Stimulated activated memory B cell treated with anti-CD40 and anti-IgM and Interleukin-4, amounts not matched to agents 10 μg/mL and 1 μg/mL and 100 μg/mL, for 72 hours (primary cell): ENCODE measurements around the gene FOXO1.

Experiments used
- ATAC-seq: fragments of 150-1000 bp; cut with Tn5 transposase; 2 replicates; pipeline ENCODE4 v1.10.0; 2021
- H3K27ac Mint-ChIP-seq: one replicate; pipeline ENCODE4 v1.8.0; 2022; ENCODE audit warnings: mild to moderate bottlenecking, mixed read lengths
- H3K27me3 Mint-ChIP-seq: one replicate; pipeline ENCODE4 v1.8.0; 2022; ENCODE audit warnings: mixed read lengths
- H3K36me3 Mint-ChIP-seq: one replicate; pipeline ENCODE4 v1.8.0; 2022; ENCODE audit warnings: mixed read lengths
- H3K4me1 Mint-ChIP-seq: one replicate; pipeline ENCODE4 v1.8.0; 2022; ENCODE audit warnings: mixed read lengths
- H3K4me3 Mint-ChIP-seq: one replicate; pipeline ENCODE4 v1.8.0; 2022; ENCODE audit warnings: mild to moderate bottlenecking, moderate library complexity, mixed read lengths
- H3K9me3 Mint-ChIP-seq: one replicate; pipeline ENCODE4 v1.8.0; 2022; ENCODE audit warnings: mixed read lengths

The FOXO1 gene

DNA sequence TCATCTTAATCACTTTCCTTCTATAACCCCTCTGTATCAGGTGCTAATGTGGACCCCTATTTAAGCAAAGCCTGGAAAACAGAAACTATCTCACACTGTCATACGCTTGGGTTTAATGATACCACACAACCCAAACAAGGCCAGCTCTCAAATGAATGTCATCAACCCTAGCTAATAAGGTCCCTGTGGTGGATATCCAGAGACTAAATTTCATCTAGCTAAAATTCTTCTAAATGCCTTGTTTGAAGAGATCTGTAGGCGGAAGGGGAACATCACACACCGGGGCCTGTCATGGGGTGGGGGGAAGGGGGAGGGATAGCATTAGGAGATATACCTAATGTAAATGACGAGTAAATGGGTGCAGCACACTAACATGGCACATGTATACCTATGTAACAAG, 95.5 kb downstream of the FOXO1 start:
- Mint-ChIP-seq H3K4me1 (peaks cover 82% of the 10 kb centered on the region), H3K27ac (peak overlapping the region; percentile 58), H3K4me3 (no peak overlapping the region), H3K36me3 (no peaks in the 10 kb centered on the region), H3K27me3 (no peaks in the 10 kb centered on the region), H3K9me3 (no peaks in the 10 kb centered on the region)
- ATAC-seq, result no peak

DNA sequence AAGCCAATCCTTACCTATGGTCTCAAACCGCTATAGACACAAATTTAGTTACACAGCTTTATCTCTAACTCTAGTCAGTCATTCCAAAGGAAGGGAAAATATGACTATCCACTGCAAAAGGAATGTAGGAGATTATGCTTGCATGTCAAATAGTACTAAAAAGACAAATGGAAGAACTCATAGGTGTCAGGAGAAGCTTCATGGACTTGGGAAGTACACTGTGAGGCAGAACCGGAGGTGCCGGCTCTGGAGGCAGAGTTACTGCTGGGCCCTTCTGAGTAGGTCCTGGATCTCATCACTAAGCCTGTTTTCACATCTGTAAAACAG, 97.5 kb downstream of the FOXO1 start:
- H3K27me3 Mint-ChIP-seq, result no peaks in the 10 kb centered on the region
- no peaks in the 10 kb centered on the region for H3K36me3 Mint-ChIP-seq
- H3K9me3 Mint-ChIP-seq, result no peaks in the 10 kb centered on the region
- no peak overlapping the region for H3K4me3 Mint-ChIP-seq
- no peak overlapping the region for H3K27ac Mint-ChIP-seq
- H3K4me1 Mint-ChIP-seq, result peaks cover 82% of the 10 kb centered on the region
- no peak for ATAC-seq

DNA sequence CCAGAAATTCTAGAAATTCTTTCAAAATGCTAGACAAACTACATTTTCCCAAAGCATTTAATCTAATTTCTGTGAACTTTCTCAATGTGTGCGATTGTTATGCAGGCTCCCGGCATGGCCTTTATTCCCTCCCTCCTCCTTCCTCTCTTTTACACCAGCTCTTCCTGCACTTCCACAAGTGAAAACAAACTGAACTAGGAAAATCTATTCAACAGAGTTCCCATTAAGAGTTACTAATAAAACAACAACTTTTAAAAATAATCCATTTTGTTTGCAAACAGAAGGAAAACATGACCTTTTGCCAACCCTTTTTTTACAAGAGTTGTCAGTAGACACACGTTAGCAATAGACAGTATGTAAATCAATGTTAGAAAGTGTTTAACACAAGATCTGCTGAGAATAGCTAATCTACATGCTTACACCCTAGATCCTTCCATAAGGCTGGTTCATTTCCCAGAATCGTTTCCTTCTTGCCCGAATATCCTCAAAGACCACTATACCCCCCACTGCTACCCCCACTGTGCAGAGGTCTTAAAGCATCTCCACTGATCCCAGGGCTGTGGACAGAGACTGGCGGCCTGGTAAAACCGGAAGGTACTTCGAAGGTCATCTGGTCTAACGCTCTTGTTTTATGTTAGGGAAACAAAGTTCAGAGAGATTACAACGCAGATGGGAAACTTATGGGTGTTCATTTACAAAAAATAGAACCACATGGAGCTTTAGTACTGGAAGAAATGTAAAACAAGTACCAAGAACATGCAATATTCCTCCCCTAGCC, 98.0 kb downstream of the FOXO1 start:
- Mint-ChIP-seq H3K4me3 (no peak overlapping the region), H3K4me1 (peaks cover 82% of the 10 kb centered on the region), H3K27me3 (no peaks in the 10 kb centered on the region), H3K36me3 (no peaks in the 10 kb centered on the region), H3K9me3 (no peaks in the 10 kb centered on the region), H3K27ac (peak overlapping the region; percentile 24)
- ATAC-seq, result no peak

DNA sequence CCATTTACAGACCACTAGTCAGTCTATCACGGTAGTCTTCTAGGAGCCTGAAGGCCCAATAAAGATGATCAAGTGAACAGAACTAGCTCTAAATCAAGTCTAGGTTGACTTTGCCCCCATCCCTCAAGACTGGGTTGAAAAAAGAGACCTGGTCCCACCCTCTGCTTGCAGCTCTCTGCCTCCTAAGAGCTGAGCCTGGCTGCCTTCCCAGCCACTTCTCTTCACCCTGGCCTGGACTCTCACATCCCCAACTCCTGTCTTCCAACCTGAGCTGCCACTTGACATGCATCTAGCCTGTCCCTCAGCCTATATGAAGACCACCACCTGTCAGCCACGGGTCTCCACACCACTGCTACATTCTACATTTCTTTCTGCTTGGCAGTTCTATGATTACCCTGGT, 99.6 kb downstream of the FOXO1 start:
- H3K4me1 Mint-ChIP-seq, result peaks cover 87% of the 10 kb centered on the region
- no peaks in the 10 kb centered on the region for H3K9me3 Mint-ChIP-seq
- no peaks in the 10 kb centered on the region for H3K27me3 Mint-ChIP-seq

DNA sequence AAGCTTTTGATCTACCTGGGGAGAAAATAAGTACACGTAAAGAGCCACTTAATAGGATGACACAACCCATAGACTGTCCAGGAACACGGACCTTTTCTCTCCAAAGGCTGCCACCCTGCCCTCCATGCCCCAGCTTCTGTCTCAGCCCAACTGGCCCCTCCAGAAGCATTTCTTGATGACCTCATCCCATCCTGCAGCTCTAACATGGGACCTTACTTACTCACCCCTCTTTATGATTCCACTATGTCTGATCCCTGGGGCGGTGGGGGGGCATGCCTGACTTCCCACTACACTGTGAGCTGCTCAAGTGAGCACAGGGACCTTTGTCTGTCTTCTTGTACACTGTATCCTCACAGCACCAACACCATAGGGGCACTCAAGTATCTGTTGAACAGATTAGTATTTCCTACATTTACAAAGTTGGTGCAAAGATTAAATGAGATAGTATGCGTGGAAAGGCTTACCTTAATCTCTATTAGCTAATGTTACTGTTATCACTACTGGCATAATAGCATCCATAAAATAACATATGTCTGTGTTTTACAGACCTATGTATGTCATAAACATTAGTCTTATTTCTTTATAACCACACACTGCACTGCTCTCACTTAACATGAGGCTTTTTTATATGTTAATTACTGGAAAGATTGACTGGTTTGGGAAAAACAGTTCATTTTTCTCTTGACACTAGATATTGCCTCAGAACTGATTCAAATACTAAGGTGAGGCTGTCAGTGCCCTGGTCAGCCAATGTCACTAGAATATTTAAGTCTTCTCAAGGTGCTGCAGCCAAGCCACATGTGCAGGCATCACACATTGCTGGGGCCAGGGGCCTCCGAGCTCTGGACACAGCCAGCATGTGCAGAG, 100.9 kb downstream of the FOXO1 start:
- H3K36me3 Mint-ChIP-seq, result peaks cover 6% of the 10 kb centered on the region
- H3K27me3 Mint-ChIP-seq, result no peaks in the 10 kb centered on the region
- H3K27ac Mint-ChIP-seq, result peak overlapping the region; percentile 35
- no peak for ATAC-seq
- peaks cover 83% of the 10 kb centered on the region for H3K4me1 Mint-ChIP-seq
- no peak overlapping the region for H3K4me3 Mint-ChIP-seq
- H3K9me3 Mint-ChIP-seq, result no peaks in the 10 kb centered on the region

More for the DNA sequence above, 99.6 kb downstream of the FOXO1 start:
- Mint-ChIP-seq H3K4me3 (no peak overlapping the region), H3K36me3 (no peaks in the 10 kb centered on the region), H3K27ac (no peak overlapping the region)
- no peak for ATAC-seq

DNA sequence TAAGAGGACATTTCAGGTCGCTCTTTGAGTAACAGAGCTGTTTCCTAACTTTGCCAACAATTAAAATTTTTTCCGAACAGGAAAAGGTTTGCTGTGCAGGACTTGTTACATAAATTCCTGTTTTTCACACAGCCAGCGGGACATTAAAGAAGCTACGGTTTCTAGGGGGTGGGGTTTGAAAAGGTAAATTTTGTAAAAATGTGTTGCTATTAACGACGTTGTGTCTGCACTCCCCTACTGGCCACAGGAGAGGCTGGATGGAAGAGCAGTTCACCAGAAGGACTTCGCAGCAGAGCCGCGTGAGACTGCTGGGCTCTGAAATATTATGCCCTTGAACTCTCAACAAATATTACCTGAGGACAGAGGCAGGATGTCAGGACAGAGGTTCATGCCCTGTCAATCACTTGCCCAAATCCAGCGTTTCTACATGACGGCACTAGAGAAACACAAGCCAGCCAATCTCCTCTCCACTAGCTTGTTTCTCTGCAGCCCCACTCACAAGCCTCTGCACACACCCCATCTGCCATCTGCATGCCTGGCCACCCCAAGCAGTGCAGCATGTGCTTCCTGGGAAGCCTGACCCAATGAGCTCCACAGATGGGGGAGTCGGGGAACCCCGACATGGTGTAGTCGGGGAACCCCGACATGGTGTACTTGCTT, 102.0 kb downstream of the FOXO1 start:
- H3K9me3 Mint-ChIP-seq, result no peaks in the 10 kb centered on the region
- peaks cover 80% of the 10 kb centered on the region for H3K4me1 Mint-ChIP-seq
- peak; percentile 88 for ATAC-seq
- peak overlapping the region; percentile 35 for H3K27ac Mint-ChIP-seq
- H3K36me3 Mint-ChIP-seq, result peaks cover 17% of the 10 kb centered on the region
- peak overlapping the region; percentile 38 for H3K4me3 Mint-ChIP-seq
- H3K27me3 Mint-ChIP-seq, result no peaks in the 10 kb centered on the region

DNA sequence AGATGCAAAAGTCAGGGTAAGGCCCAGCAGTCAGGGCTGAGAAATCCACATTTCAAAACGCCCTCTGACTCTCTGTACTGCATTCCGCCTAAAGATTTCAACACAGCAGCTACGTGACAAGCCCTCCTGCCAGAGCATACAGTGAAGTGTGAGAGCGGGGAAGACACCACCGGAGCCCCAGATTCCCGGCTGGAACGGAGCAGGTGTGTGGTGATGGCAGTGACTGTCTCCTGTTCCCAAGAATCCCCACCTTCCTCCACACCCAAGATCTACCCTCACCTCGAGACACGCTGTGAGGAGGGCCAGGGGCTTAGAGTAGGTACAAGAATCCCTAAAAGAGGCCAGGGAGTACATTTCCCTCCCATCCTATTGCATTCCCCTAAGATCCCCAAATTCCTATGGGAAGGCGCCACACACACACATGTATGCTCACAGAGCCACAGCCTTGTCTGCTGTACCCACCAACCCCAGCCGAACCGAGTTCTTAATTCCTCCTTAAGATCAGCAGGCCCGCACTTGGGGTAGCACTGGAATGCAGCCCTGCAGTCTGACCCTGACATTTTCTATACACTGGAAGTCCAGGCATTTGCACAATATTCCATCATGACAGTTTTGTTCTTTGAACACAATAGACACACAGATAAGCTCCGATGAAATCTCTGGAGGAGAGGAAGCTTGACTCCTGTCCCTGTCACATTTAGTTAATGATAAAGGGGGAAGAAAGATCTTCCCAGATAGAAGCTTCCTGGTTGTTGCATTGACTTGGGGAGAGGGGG, 102.9 kb downstream of the FOXO1 start:
- Mint-ChIP-seq H3K36me3 (peaks cover 25% of the 10 kb centered on the region), H3K9me3 (no peaks in the 10 kb centered on the region), H3K27me3 (no peaks in the 10 kb centered on the region), H3K4me3 (no peak overlapping the region), H3K27ac (no peak overlapping the region), H3K4me1 (peaks cover 79% of the 10 kb centered on the region)
- ATAC-seq, result no peak

DNA sequence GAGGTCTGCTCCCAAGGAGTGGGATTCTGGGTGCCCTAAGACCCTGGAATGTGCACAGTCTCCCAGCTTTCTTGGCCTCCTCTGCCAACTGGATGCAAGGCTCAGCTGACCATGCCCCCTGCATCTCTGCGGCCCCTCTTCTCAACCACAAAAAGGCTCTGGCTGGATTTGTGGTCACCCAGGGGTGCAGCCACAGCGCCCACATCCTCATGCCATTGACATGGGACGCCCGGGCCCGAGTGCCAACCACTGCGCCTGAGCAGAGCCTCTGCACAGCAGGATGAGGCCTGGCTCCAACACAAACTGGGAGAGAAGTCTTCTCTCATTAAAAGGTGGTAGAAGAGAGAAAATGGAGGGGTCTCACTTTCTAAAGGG, 103.5 kb downstream of the FOXO1 start:
- no peaks in the 10 kb centered on the region for H3K9me3 Mint-ChIP-seq

DNA sequence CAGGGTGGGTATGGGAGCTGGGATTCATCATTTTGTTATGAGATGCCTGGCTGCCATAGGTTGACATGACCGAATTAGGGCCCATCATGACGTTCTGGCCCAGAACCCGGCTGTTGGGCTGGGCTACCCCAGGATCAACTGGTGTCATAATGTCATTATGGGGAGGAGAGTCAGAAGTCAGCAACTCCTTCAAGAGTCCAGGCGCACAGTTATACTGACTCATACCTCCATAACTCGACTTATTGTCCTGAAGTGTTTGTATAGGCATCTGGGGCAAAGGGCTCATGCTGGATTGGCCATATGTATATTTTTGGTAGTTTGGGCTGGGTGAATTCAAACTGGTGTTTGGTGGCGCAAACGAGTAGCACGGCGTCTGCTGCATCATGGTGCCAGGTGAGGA, 106.5 kb downstream of the FOXO1 start:
- peaks cover 65% of the 10 kb centered on the region for H3K4me1 Mint-ChIP-seq
- no peak overlapping the region for H3K27ac Mint-ChIP-seq
- ATAC-seq, result no peak
- H3K9me3 Mint-ChIP-seq, result no peaks in the 10 kb centered on the region
- no peaks in the 10 kb centered on the region for H3K27me3 Mint-ChIP-seq
- H3K4me3 Mint-ChIP-seq, result no peak overlapping the region
- H3K36me3 Mint-ChIP-seq, result peaks cover 46% of the 10 kb centered on the region

More for the DNA sequence above, 103.5 kb downstream of the FOXO1 start:
- Mint-ChIP-seq H3K27me3 (no peaks in the 10 kb centered on the region), H3K36me3 (peaks cover 28% of the 10 kb centered on the region), H3K4me3 (no peak overlapping the region), H3K4me1 (peaks cover 73% of the 10 kb centered on the region), H3K27ac (no peak overlapping the region)
- peak; percentile 67 for ATAC-seq

DNA sequence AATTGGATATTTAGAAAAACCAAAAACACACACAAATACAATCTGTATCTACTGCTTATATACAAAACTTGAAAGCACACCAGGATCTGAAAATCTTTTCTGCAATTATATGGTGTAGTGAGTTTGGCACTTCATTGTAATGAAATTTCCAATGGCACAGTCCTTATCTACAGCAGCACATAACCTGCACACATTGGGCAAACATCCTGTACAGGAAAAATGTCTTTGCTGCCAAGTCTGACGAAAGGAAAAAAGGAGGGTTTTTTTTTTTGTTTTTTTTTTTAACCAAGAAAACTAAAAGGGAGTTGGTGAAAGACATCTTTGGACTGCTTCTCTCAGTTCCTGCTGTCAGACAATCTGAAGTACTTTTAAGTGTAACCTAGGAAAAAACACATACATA, 107.8 kb downstream of the FOXO1 start:
- H3K4me1 Mint-ChIP-seq, result peaks cover 61% of the 10 kb centered on the region
- peaks cover 54% of the 10 kb centered on the region for H3K36me3 Mint-ChIP-seq
- H3K9me3 Mint-ChIP-seq, result no peaks in the 10 kb centered on the region

DNA sequence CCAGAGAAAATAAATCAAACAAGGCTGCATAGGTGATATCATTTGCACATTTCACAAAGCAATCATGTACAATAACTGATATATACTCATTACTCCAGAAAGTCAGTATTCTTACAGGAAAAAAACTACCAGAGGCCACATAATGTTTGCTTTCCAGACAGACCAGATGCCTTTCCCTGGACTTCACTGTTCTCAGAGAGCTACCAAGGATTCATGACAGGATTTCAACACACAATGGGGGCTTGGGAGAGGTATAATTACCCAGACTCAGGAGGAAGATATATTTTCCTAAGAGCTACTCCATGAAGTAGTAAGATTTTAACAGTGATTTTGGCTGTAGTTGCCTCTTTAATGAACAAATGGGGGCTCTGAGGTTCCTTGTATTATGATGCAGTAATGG, 110.0 kb downstream of the FOXO1 start:
- peaks cover 51% of the 10 kb centered on the region for H3K4me1 Mint-ChIP-seq

More for the DNA sequence above, 107.8 kb downstream of the FOXO1 start:
- no peak for ATAC-seq
- Mint-ChIP-seq H3K4me3 (no peak overlapping the region), H3K27ac (no peak overlapping the region), H3K27me3 (no peaks in the 10 kb centered on the region)

DNA sequence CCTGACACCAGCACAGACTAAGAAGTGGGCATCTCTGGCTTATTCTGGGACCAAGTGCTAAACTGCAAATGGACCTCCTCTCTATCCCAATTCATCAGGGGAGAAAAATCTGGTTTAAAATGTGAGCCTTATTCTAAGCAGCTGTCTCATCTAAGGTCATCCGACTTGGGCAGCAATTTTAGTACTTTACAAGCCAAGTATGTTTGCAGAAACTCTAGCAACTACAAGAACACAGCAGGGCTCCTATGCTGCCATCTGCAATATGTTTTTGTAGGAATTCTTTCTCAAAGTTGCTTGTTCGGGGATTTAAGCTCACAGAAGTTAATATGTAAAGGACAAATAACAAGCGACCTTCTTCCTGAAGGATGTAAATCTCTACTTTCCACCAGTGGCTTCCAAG, 113.1 kb downstream of the FOXO1 start:
- Mint-ChIP-seq H3K4me3 (no peak overlapping the region), H3K27ac (no peak overlapping the region), H3K9me3 (no peaks in the 10 kb centered on the region), H3K27me3 (no peaks in the 10 kb centered on the region), H3K4me1 (peaks cover 45% of the 10 kb centered on the region), H3K36me3 (peaks cover 27% of the 10 kb centered on the region)
- ATAC-seq, result no peak

More for the DNA sequence above, 110.0 kb downstream of the FOXO1 start:
- H3K36me3 Mint-ChIP-seq, result peaks cover 54% of the 10 kb centered on the region
- ATAC-seq, result no peak
- H3K4me3 Mint-ChIP-seq, result no peak overlapping the region
- H3K27ac Mint-ChIP-seq, result no peak overlapping the region
- H3K9me3 Mint-ChIP-seq, result no peaks in the 10 kb centered on the region
- no peaks in the 10 kb centered on the region for H3K27me3 Mint-ChIP-seq

DNA sequence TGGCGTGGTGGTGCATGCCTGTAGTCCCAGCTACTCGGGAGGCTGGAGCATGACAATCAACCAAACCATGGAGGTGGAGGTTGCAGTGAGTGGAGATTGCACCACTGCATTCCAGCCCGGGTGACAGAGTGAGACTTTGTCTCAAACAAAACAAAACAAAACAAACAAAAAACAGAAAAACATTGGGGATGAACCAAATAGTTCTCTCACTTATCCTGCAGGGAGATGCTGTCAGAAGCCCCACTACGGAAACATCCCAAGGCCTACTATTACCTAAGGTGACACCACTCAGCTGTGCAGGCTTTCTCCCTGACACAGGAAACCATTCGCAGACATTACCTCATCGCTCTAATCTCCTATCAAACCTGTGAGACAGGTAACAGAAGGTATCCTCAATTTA, 113.5 kb downstream of the FOXO1 start:
- H3K4me1 Mint-ChIP-seq, result peaks cover 50% of the 10 kb centered on the region
- no peaks in the 10 kb centered on the region for H3K27me3 Mint-ChIP-seq
- no peak overlapping the region for H3K27ac Mint-ChIP-seq
- no peaks in the 10 kb centered on the region for H3K9me3 Mint-ChIP-seq
- no peak for ATAC-seq
- peaks cover 26% of the 10 kb centered on the region for H3K36me3 Mint-ChIP-seq
- no peak overlapping the region for H3K4me3 Mint-ChIP-seq

DNA sequence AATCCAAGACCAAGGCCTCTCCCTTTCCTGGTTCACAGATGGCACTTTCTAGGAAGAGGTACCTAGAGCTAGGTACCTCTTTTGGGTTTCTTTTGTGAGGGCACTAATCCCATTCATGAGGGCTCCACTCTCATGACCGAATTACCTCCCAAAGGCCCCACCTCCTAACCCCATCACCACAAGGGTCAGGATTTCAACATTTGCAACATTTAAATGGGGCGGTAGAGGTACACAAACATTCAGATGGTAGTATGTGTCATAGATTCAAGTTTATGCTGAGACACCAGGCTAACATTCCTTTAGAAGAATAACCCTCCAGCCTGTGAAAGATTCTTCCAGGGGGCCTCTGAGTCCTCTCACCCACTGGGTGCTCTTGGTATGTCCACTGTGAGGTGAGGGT, 116.3 kb downstream of the FOXO1 start:
- H3K4me3 Mint-ChIP-seq, result no peak overlapping the region
- H3K27me3 Mint-ChIP-seq, result no peaks in the 10 kb centered on the region
- no peak for ATAC-seq
- H3K36me3 Mint-ChIP-seq, result peaks cover 10% of the 10 kb centered on the region
- no peak overlapping the region for H3K27ac Mint-ChIP-seq
- peaks cover 39% of the 10 kb centered on the region for H3K4me1 Mint-ChIP-seq
- no peaks in the 10 kb centered on the region for H3K9me3 Mint-ChIP-seq
